Activated naive CD8-positive, alpha-beta T cell treated with anti-CD3 and anti-CD28 coated beads, Interleukin-2, amount 50 U/mL, for 24 hours (primary cell): ENCODE measurements around the gene GPRC5C.
A peak's percentile ranks its signal among the peaks of the same experiment; 100 is the strongest.

Experiments used
- ATAC-seq: fragments of 150-1000 bp; cut with Tn5 transposase; one replicate; pipeline ENCODE4 v1.10.0; 2021
- DNase-seq: peaks from one replicate; pipeline ENCODE4 v3.0.0; 2021
- H3K27ac Mint-ChIP-seq: one replicate; pipeline ENCODE4 v1.8.0; 2021; ENCODE audit warnings: mild to moderate bottlenecking, mixed read lengths
- H3K27me3 Mint-ChIP-seq: one replicate; pipeline ENCODE4 v1.8.0; 2021; ENCODE audit warnings: mixed read lengths
- H3K36me3 Mint-ChIP-seq: one replicate; pipeline ENCODE4 v1.8.0; 2021; ENCODE audit warnings: low read depth, mixed read lengths
- H3K4me1 Mint-ChIP-seq: one replicate; pipeline ENCODE4 v1.8.0; 2021; ENCODE audit warnings: mixed read lengths
- H3K4me3 Mint-ChIP-seq: one replicate; pipeline ENCODE4 v1.8.0; 2021; ENCODE audit warnings: mild to moderate bottlenecking, moderate library complexity, mixed read lengths
- H3K9me3 Mint-ChIP-seq: one replicate; pipeline ENCODE4 v1.8.0; 2021; ENCODE audit warnings: mixed read lengths

The GPRC5C gene

DNA sequence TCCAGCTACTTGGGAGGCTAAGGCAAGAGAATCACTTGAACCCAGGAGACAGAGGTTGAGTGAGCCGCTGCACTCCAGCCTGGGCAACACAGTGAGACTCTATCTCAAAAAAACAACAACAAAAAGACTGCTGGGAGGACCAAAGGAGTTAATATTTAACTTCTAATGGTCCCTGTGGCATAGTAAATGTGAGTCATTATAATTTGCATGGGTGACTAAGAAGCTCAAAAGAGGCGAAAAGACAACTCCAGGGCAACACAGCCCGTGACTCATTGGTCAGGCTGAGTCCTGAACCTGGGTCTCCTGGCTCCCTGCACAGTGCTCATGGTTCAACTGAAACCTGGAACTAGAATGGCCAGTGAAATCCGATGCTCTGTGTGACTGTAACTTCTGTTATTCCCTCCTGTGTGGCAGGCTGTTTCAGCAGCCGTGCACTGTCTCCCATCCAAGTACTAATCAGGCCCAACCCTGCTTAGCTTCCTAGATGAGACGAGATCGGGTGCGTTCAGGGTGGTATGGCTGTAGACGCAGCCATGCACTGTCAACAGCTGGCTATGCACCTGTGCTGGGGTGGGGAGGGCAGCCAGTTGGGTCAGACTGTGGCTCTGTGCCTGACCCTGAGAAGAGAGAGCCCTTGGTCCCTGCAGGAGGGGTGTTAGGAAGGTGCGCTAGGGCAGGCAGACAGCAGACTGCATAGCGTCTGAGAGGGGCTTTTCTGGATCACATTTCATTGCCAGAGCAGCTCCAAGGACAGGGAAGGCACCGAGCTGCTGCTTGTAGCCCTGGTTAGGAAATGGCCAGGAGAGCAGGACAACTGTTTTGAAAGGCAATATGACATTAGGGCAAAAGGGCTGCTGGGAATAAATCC lies 14.5 kb upstream of the GPRC5C start:
- H3K27me3 Mint-ChIP-seq = peaks cover 10% of the 10 kb centered on the region
- DNase-seq = peak; percentile 16
- ATAC-seq = peak; percentile 95
- H3K4me1 Mint-ChIP-seq = peaks cover 8% of the 10 kb centered on the region
- H3K9me3 Mint-ChIP-seq = no peaks in the 10 kb centered on the region
- H3K4me3 Mint-ChIP-seq = no peak overlapping the region
- peak overlapping the region; percentile 26 for H3K27ac Mint-ChIP-seq
- H3K36me3 Mint-ChIP-seq = no peaks in the 10 kb centered on the region

DNA sequence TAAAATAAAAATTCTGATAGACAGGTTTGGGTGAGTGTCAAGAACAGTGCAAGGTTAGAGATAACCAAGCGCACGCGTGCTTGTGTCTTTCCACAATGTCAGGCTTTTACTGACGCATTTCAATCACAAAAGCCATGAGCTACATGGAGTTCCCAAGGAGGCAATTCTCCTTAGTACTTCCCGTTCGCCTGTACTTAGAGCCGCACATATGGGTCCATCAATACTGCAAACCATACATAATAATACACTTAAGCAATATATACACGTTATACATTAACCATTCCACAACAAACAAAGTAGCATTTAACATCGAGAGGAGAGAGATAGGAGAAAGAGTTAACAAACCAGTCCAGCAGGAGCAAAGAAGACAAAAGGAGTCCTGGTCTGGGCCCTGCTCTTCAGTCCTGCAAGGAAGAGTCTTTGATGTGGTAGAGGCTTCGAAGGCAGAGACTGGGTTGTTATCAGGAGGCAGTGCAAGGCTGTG lies 11.9 kb upstream of the GPRC5C start:
- ATAC-seq = no peak
- H3K36me3 Mint-ChIP-seq = no peaks in the 10 kb centered on the region
- peaks cover 10% of the 10 kb centered on the region for H3K27me3 Mint-ChIP-seq
- H3K4me3 Mint-ChIP-seq = no peak overlapping the region
- no peaks in the 10 kb centered on the region for H3K9me3 Mint-ChIP-seq
- no peak overlapping the region for H3K27ac Mint-ChIP-seq
- H3K4me1 Mint-ChIP-seq = peaks cover 8% of the 10 kb centered on the region
- DNase-seq = no peak

DNA sequence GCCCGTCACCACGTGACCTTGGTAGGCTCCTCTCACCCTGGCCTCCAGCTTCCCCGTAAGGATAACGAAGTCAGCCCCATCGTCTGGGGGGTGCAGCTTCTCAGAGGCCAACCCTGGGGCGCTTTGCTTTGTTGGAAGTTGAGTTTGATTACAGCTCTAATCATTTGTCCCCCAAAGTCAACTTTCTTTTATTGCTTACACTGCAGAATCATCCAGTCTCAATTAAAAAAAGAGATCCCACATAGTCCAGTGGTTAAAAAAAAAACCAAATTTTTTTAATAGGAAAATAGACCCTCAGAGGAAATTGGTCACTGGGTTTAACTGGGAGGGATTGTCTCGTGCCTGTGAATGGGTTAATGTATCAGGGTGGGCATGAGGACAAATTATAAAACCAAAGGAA lies 7.8 kb upstream of the GPRC5C start:
- Mint-ChIP-seq H3K4me3 (no peak overlapping the region), H3K9me3 (no peaks in the 10 kb centered on the region)

DNA sequence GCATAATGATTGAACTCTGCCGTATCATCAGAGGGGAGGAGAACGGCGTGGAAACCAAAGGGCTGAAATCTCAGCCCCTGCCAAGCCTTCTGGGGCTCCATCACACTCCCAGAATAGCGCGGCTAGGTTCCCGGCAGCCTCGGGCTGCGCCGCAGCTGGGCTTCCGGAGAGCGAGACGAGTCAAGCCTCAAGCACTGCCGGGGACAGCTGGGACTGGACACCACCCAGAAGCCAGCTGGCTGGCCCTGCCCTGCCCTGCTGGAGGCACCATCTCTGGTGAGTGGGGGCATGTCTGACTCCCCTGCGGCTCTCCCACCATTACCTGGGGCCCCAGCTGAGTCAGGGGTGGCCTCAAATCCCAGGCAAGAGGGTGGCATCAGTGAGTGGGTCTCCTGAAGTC lies 7.2 kb upstream of the GPRC5C start:
- no peak overlapping the region for H3K27ac Mint-ChIP-seq
- H3K36me3 Mint-ChIP-seq = no peaks in the 10 kb centered on the region
- no peak for ATAC-seq
- H3K4me1 Mint-ChIP-seq = no peaks in the 10 kb centered on the region
- no peak for DNase-seq
- no peaks in the 10 kb centered on the region for H3K9me3 Mint-ChIP-seq
- H3K27me3 Mint-ChIP-seq = peaks cover 25% of the 10 kb centered on the region
- no peak overlapping the region for H3K4me3 Mint-ChIP-seq

More for the DNA sequence above, 7.8 kb upstream of the GPRC5C start:
- Mint-ChIP-seq H3K4me1 (no peaks in the 10 kb centered on the region), H3K27ac (no peak overlapping the region), H3K36me3 (no peaks in the 10 kb centered on the region), H3K27me3 (peaks cover 24% of the 10 kb centered on the region)
- DNase-seq (no peak), ATAC-seq (no peak)

DNA sequence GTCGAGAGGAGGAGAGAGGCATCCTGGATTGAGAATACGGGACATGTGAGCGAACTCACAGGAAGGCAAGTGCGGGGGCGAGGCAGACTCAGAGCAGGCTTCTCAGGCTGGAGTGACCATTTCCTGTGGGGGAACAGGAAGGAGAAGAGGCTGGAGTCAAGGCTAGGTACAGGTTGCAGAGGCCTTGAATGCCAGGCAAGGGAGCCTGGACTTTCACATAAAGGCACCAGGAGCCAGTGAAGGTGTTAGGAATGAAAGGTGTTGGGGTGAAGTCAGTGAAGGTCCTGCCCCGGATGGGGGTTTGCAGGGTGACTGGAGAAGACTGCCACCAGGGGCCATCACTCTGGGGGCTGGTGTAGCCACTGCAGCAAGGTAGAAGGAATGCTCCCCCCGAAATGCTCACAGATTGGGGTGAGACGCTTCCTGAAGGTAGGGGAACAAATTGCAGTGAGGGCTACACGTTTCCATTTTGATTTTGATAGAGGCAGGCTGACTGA lies 5.3 kb upstream of the GPRC5C start:
- ATAC-seq (no peak), DNase-seq (no peak)
- Mint-ChIP-seq H3K4me3 (no peak overlapping the region), H3K9me3 (no peaks in the 10 kb centered on the region), H3K27me3 (peaks cover 40% of the 10 kb centered on the region), H3K27ac (peak overlapping the region; percentile 7), H3K4me1 (peaks cover 15% of the 10 kb centered on the region), H3K36me3 (no peaks in the 10 kb centered on the region)

DNA sequence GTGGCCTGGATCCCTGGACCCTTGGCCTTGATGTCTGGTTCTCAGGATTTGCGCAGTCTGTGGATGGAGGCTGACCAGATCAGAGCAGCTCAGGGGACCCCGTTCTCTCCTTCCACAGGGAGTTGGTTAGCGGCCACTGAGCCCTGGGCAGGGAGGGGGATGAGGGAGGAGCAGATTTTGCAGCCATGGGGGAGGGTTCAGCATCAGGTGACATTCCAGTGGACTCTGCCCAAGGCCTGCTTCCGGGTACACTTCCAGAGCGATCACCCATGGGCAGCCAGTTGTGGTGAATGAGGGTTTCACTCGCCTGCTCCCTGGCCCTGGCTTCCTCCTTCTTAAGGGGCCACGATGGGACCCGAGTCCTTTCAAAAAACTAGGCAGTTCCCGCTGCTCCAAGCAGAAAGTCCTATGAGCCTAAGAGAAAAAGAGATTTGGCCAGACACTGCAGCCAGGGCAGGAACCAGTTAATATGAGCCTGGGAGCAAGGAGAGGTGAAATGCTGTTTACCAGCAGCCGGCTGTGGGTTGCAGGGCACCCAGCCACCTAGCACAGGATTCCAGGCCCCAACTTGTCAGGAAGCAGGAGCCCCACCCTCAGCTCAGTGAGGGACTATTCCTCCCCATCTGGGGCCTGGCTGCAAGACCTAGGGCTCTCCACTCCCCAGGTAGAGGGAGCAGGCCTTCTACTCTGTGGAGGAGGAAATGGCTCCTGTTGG lies 4.7 kb upstream of the GPRC5C start:
- ATAC-seq = no peak
- no peak for DNase-seq
- H3K4me3 Mint-ChIP-seq = no peak overlapping the region
- no peaks in the 10 kb centered on the region for H3K9me3 Mint-ChIP-seq
- H3K36me3 Mint-ChIP-seq = no peaks in the 10 kb centered on the region
- H3K27ac Mint-ChIP-seq = no peak overlapping the region
- peaks cover 45% of the 10 kb centered on the region for H3K27me3 Mint-ChIP-seq
- H3K4me1 Mint-ChIP-seq = peaks cover 19% of the 10 kb centered on the region

DNA sequence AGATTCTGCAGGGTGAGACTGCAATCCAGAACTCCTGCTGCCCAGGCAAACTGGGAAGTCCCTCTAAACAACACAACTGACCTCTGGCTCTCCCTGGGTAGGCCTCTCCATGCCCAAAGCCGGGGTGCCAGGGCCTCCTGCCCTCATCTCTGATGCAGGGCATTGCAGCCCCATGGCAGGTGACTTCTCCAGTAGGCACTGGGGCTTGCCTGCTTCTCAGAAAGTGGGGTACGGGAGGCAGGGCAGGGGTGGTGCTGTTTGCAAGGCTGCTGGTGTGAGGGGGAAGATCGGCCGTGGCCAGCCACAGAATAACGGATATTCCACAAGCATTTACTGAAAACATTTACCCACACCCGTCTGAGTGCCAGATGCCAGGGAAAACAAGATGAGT lies 4.1 kb upstream of the GPRC5C start:
- ATAC-seq (no peak), DNase-seq (no peak)
- H3K9me3 Mint-ChIP-seq = no peaks in the 10 kb centered on the region
- peaks cover 44% of the 10 kb centered on the region for H3K27me3 Mint-ChIP-seq
- H3K27ac Mint-ChIP-seq = no peak overlapping the region
- H3K4me3 Mint-ChIP-seq = no peak overlapping the region
- no peaks in the 10 kb centered on the region for H3K36me3 Mint-ChIP-seq
- H3K4me1 Mint-ChIP-seq = peaks cover 21% of the 10 kb centered on the region

DNA sequence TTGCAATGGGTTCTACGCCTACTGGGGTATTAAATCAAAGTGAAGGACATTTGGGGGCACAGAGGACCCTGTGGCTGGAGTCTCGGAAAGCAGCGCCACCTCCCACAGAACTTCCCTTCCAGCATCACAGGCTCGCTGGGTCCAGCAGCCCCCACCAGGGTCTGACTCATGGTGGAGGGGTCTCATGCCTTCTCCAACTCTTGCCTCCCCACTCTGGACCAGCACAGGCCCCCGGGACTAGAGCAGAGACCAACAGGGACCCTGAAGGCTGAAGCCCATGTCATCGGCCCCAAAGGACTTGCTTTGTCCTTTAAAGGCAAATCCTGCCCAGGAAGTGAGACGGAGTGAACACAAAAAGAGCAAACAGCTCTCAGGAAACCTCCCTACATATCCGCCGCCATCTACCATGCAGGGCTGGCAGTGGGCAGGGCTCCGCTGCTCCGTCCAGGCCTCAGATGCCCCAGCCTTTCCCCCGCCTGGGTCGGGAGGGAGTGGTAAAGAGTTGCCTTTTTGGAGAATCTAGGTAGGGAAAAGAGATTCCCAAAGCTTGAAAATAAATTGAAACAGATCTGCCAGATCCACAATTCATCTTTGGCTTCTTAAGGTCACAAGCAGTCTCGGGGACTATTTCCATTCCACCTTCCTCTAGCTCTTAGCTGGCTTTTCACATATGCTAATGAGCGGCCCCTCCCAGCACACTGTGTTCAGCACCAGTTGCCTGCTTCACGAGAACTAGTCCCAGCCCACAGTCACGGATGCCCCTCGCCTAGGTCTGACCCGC lies 2.1 kb upstream of the GPRC5C start:
- Mint-ChIP-seq H3K4me1 (peaks cover 21% of the 10 kb centered on the region), H3K4me3 (no peak overlapping the region), H3K9me3 (no peaks in the 10 kb centered on the region), H3K27ac (no peak overlapping the region), H3K27me3 (peaks cover 58% of the 10 kb centered on the region), H3K36me3 (no peaks in the 10 kb centered on the region)
- ATAC-seq (no peak), DNase-seq (no peak)

DNA sequence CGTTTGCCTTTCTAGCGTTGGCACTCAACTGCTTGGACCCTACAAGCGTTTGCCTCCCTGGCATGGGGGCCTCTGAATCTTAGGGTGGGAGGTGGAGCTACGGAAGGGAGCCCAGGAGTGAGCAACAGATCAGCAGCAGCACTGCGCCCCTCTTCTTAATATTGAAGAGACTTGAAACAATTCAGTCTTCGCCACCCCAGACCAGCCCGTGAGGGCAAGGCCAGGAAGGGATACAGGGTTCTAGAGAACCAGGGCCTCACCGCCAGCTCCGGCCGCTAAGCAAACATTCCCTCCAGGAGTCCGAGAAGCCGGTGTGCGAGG lies 1.5 kb upstream of the GPRC5C start:
- peaks cover 21% of the 10 kb centered on the region for H3K4me1 Mint-ChIP-seq
- no peak overlapping the region for H3K27ac Mint-ChIP-seq
- H3K36me3 Mint-ChIP-seq = no peaks in the 10 kb centered on the region
- DNase-seq (no peak), ATAC-seq (no peak)
- no peak overlapping the region for H3K4me3 Mint-ChIP-seq
- H3K27me3 Mint-ChIP-seq = peaks cover 60% of the 10 kb centered on the region
- no peaks in the 10 kb centered on the region for H3K9me3 Mint-ChIP-seq

DNA sequence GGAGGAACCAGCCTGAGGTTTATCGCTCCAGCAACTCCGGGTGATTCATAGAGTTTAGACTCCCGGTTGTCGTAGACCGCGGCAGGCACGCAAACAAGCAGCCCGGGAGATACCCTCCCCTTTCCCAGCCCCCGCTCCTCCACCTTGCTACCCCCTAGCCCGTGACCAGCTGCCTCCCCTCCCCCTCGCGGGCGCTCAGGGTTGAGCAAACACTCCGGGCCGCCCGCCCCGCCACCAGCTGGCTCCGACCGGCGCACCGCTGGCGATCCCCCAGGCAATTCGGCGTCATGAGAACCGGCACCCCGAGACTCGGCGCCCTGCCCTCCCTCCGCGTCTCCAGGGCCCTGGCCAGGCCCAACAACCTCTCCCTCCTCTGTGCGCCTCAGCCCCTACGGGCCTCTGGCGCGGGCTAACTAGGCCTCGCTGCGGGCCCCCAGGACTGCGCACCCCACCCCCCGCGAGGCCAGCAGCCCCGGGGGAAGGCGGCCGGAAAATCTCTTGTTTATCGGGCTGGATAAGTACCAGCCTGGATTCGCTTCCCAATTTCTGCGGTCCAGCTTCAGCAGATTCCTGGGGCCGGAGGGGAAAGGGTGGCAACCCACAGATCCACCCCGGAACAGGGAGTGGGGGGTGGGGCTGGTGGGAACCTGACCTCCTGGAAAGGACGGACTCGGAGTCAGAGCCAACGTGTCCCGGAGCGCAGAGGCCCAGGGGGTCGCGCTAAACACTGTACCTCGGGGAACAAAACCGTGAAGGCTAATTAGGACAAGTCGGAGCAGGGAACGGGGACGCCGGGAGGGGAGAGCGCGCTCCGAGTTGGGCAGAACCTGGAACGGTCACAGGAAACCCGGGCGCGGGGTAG lies 951 bp upstream of the GPRC5C start:
- Mint-ChIP-seq H3K4me1 (peaks cover 21% of the 10 kb centered on the region), H3K9me3 (no peaks in the 10 kb centered on the region), H3K4me3 (peak overlapping the region; percentile 51), H3K36me3 (no peaks in the 10 kb centered on the region), H3K27me3 (peaks cover 64% of the 10 kb centered on the region), H3K27ac (no peak overlapping the region)
- ATAC-seq (peak; percentile 43), DNase-seq (peak; percentile 48)

DNA sequence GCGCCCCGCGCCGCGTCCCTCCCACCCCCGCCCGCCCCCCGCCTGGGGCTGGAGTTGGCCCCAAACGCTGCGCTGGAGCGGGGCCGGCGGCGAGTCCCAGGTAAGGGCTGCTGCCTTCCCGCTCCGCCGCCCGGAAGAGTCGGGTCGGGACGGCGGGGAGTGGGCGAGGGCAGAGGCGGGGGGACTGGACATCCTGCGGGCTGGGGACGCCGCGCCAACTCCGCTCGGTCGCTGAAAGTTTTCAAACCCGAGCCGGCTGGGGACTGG lies 469 bp downstream of the GPRC5C start:
- ATAC-seq (no peak), DNase-seq (no peak)
- Mint-ChIP-seq H3K27me3 (peaks cover 62% of the 10 kb centered on the region), H3K4me3 (no peak overlapping the region), H3K4me1 (peaks cover 21% of the 10 kb centered on the region), H3K36me3 (no peaks in the 10 kb centered on the region), H3K9me3 (peaks cover 13% of the 10 kb centered on the region), H3K27ac (no peak overlapping the region)

DNA sequence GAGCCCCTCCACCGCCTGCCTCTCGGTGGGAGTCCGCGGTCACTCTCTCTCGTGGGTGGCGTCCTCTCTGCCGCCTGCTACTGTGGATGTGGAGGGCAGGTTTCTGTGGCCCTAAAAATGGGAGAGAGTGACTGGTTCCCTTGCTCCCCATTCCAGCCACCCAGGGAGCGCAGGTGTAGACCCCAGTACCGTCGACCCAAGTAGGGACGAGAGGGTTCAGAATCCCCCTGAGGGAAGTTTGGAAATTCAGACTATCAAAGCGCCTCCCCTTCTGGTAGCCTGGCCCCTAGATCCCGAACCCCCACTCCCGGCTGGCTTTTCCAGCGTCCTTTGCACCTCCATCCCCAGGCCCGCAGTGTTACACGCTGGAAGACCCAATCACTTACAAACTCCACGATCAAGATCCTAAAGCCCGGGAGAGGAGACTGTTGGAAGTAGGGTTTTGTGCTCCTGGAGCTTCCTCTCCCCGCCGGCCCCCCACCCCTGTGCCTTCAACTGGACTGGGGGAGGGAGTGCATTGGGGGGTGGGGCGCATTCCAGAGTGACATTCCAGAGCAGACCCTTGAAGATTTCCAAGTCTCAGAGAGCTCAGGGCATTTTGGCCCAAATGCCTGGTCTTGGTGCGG lies 991 bp downstream of the GPRC5C start:
- no peak for DNase-seq
- H3K4me3 Mint-ChIP-seq = no peak overlapping the region
- peaks cover 21% of the 10 kb centered on the region for H3K4me1 Mint-ChIP-seq
- no peak overlapping the region for H3K27ac Mint-ChIP-seq
- peaks cover 18% of the 10 kb centered on the region for H3K9me3 Mint-ChIP-seq
- peaks cover 62% of the 10 kb centered on the region for H3K27me3 Mint-ChIP-seq
- ATAC-seq = no peak
- H3K36me3 Mint-ChIP-seq = no peaks in the 10 kb centered on the region

DNA sequence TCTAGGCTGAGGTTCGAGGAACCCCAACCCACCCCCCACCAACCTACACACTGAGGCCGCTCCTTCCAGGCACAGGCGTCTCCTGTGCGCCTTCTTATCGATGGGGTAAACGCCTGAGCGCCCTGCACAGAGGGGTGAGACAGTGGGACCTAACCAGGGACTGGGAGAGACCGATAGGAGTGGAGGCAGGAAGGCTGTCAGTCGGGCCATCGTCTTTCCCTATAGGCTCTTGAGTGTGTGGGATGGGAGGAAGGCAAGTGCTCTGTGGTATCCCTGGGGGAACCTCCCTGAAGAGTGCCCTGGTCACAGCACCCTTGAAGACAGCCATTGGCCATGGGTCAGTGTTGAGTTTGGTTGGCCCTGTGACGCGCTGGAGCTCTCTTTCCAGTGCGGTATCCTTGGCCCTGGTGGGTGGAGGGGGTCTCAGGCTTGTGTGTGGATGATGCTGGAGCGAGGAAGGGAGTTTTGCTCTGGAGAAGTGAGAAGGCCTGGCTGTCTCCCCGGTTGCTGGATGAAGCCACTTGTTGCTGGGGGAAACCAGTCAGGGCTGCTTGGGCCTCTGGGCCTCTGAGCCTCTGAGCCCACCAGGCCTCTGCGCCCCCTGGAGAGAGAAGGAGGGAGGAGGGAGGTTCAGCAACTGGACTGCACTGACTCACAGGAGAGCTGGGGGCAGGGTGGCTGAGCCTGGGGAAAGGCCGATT lies 1.7 kb downstream of the GPRC5C start:
- no peak overlapping the region for H3K4me3 Mint-ChIP-seq
- DNase-seq = no peak

More for the DNA sequence above, 1.7 kb downstream of the GPRC5C start:
- Mint-ChIP-seq H3K36me3 (peaks cover 1% of the 10 kb centered on the region), H3K27ac (no peak overlapping the region), H3K4me1 (peaks cover 21% of the 10 kb centered on the region), H3K27me3 (peaks cover 58% of the 10 kb centered on the region), H3K9me3 (peaks cover 21% of the 10 kb centered on the region)
- ATAC-seq = no peak
